IMR-90 (cell line): Measurements from ENCODE around the gene RHOD. TPM values are rescaled to one million over a fixed set of nuclear protein-coding genes. Genes with fewer than 3 reads are reported as not detected.

Experiments
- ATAC-seq: fragments of 200-7000 bp; cut with Tn5 transposase; 2 replicates; pipeline ENCODE4 v1.9.1; 2020; ENCODE audit warnings: low read depth, mild to moderate bottlenecking, moderate library complexity
- BruUV-seq: library from RNA; stranded (reverse); fragments of 400-500 nt; replicated peaks from 2 replicates; lab custom pipeline; 2021; lab: Mats Ljungman, UMichigan
- CTCF ChIA-PET: fragments of 300-600 bp; formaldehyde crosslinking; extraction: SDS; loops from one replicate; lab custom pipeline; 2021; ENCODE audit warnings: antibody characterized with exemption; lab: Yijun Ruan, JAX
- POLR2A ChIA-PET: fragments of 300-600 bp; sonication (Branson Sonifier 250); formaldehyde crosslinking; loops from one replicate; lab custom pipeline; 2022; ENCODE audit warnings: antibody characterized with exemption; ENCODE audit not compliant: unreplicated experiment; lab: Charles Lee
- DNase-seq: peaks from one replicate; pipeline ENCODE4 v3.0.0; 2013
- H2AFZ ChIP-seq: replicated peaks from 2 replicates; pipeline ENCODE3; 2013; ENCODE audit warnings: low read length, mild to moderate bottlenecking; ENCODE audit not compliant: poor library complexity
- H2AK5ac ChIP-seq: 2 replicates; pipeline ENCODE4 v1.6.1; 2013; ENCODE audit warnings: low read depth, low read length, inconsistent platforms
- H2AK9ac ChIP-seq: replicated peaks from 2 replicates; pipeline ENCODE3; 2013; ENCODE audit warnings: mild to moderate bottlenecking, low read depth, low read length, moderate library complexity; ENCODE audit not compliant: poor library complexity
- H2BK120ac ChIP-seq: 2 replicates; pipeline ENCODE4 v1.6.1; 2013; ENCODE audit warnings: low read depth, low read length, inconsistent platforms
- H2BK15ac ChIP-seq: 3 replicates; pipeline ENCODE4 v1.6.1; 2013; ENCODE audit warnings: low read depth, low read length, inconsistent platforms
- H2BK20ac ChIP-seq: 2 replicates; pipeline ENCODE4 v1.6.1; 2013; ENCODE audit warnings: low read depth, mild to moderate bottlenecking, inconsistent platforms, low read length, moderate library complexity
- H2BK5ac ChIP-seq: 2 replicates; pipeline ENCODE4 v1.6.1; 2013; ENCODE audit warnings: mild to moderate bottlenecking, low read depth, low read length, inconsistent platforms; ENCODE audit not compliant: poor library complexity, severe bottlenecking
- H3K14ac ChIP-seq: replicated peaks from 2 replicates; pipeline ENCODE4 v1.6.1; 2013; ENCODE audit warnings: low read depth, low read length, inconsistent platforms
- H3K18ac ChIP-seq: 2 replicates; pipeline ENCODE4 v1.6.1; 2013; ENCODE audit warnings: low read depth, low read length, control low read depth
- H3K23ac ChIP-seq: 2 replicates; pipeline ENCODE4 v1.6.1; 2013; ENCODE audit warnings: low read depth, low read length, inconsistent platforms
- H3K27ac ChIP-seq: 2 replicates; pipeline ENCODE4 v1.5.1; 2013; ENCODE audit warnings: mild to moderate bottlenecking, control low read depth, low read length; ENCODE audit not compliant: insufficient read depth
- H3K27me3 ChIP-seq: 2 replicates; pipeline ENCODE4 v1.6.1; 2013; ENCODE audit warnings: low read length; ENCODE audit not compliant: control insufficient read depth, insufficient read depth
- H3K36me3 ChIP-seq: 2 replicates; pipeline ENCODE4 v1.6.1; 2013; ENCODE audit warnings: low read length, mixed read lengths; ENCODE audit not compliant: control insufficient read depth, insufficient read depth
- H3K4ac ChIP-seq: 2 replicates; pipeline ENCODE4 v1.6.1; 2013; ENCODE audit warnings: low read depth, low read length, inconsistent platforms
- H3K4me1 ChIP-seq: 2 replicates; pipeline ENCODE4 v1.6.1; 2013; ENCODE audit warnings: low read length, mixed read lengths; ENCODE audit not compliant: control insufficient read depth, insufficient read depth
- H3K4me2 ChIP-seq: 2 replicates; pipeline ENCODE4 v1.6.1; 2013; ENCODE audit warnings: low read depth, mild to moderate bottlenecking, control low read depth, low read length, moderate library complexity
- H3K4me3 ChIP-seq: 2 replicates; pipeline ENCODE4 v1.5.1; 2013; ENCODE audit warnings: low read depth, mild to moderate bottlenecking, control low read depth, low read length, moderate library complexity; ENCODE audit not compliant: insufficient read depth
- H3K56ac ChIP-seq: 2 replicates; pipeline ENCODE4 v1.6.1; 2013; ENCODE audit warnings: low read length, inconsistent platforms; ENCODE audit not compliant: insufficient read depth; ENCODE audit errors: extremely low read depth
- H3K79me1 ChIP-seq, 2 experiments: 2 replicates each; pipeline ENCODE4 v1.6.1; 2013; ENCODE audit warnings: low read length in 2 of 2, inconsistent platforms in 1 of 2, low read depth in 1 of 2
- H3K9ac ChIP-seq: 2 replicates; pipeline ENCODE4 v1.6.1; 2013; ENCODE audit warnings: low read depth, low read length, control low read depth
- H3K9me1 ChIP-seq: 2 replicates; pipeline ENCODE4 v1.6.1; 2013; ENCODE audit warnings: low read length, inconsistent platforms; ENCODE audit not compliant: insufficient read depth
- H3K9me3 ChIP-seq: 2 replicates; pipeline ENCODE4 v1.6.1; 2013; ENCODE audit warnings: low read length; ENCODE audit not compliant: control insufficient read depth, insufficient read depth
- H4K20me1 ChIP-seq: 2 replicates; pipeline ENCODE4 v1.6.1; 2013; ENCODE audit warnings: low read length, inconsistent platforms; ENCODE audit not compliant: insufficient read depth
- H4K5ac ChIP-seq: 2 replicates; pipeline ENCODE4 v1.6.1; 2013; ENCODE audit warnings: mild to moderate bottlenecking, low read depth, low read length, control low read depth
- H4K8ac ChIP-seq, 2 experiments: 2 replicates each; pipeline ENCODE4 v1.6.1; 2013; ENCODE audit warnings: low read depth in 2 of 2, low read length in 2 of 2, control low read depth in 1 of 2, inconsistent platforms in 1 of 2
- H4K91ac ChIP-seq: 2 replicates; pipeline ENCODE4 v1.6.1; 2013; ENCODE audit warnings: low read depth, low read length, inconsistent platforms; ENCODE audit not compliant: insufficient read depth
- BHLHE40 ChIP-seq: fragments of 150-350 bp; IDR thresholded peaks from 2 replicates; pipeline ENCODE4 v1.6.1; 2016; ENCODE audit warnings: mild to moderate bottlenecking, low read depth, low read length
- CEBPB ChIP-seq: IDR thresholded peaks from 2 replicates; pipeline ENCODE4 v1.6.1; 2012; ENCODE audit warnings: low read depth, low read length, improper control_type of control experiment
- CHD1 ChIP-seq: IDR thresholded peaks from 2 replicates; pipeline ENCODE4 v1.6.1; 2012; ENCODE audit warnings: low read depth, low read length, improper control_type of control experiment
- CTCF ChIP-seq: conservative IDR thresholded peaks from 2 replicates; pipeline ENCODE4 v1.5.1; 2012; ENCODE audit warnings: mild to moderate bottlenecking, low read depth, low read length, improper control_type of control experiment
- FOS ChIP-seq: fragments of 150-350 bp; IDR thresholded peaks from 2 replicates; pipeline ENCODE4 v1.6.1; 2016; ENCODE audit warnings: low read depth, low read length
- MAFK ChIP-seq: IDR thresholded peaks from 2 replicates; pipeline ENCODE4 v1.6.1; 2012; ENCODE audit warnings: low read depth, low read length, improper control_type of control experiment
- MAZ ChIP-seq: IDR thresholded peaks from 2 replicates; pipeline ENCODE4 v1.6.1; 2012; ENCODE audit warnings: low read depth, mild to moderate bottlenecking, low read length, improper control_type of control experiment, moderate library complexity, borderline replicate concordance
- NFE2L2 ChIP-seq: fragments of 150-350 bp; IDR thresholded peaks from 2 replicates; pipeline ENCODE4 v1.6.1; 2016; ENCODE audit warnings: low read depth, mild to moderate bottlenecking, low read length
- POLR2A ChIP-seq: IDR thresholded peaks from 2 replicates; pipeline ENCODE4 v1.6.1; 2012; ENCODE audit warnings: mild to moderate bottlenecking, low read depth, low read length
- RAD21 ChIP-seq: IDR thresholded peaks from 2 replicates; pipeline ENCODE4 v1.6.1; 2012; ENCODE audit warnings: low read length, improper control_type of control experiment
- RCOR1 ChIP-seq: IDR thresholded peaks from 2 replicates; pipeline ENCODE4 v1.6.1; 2012; ENCODE audit warnings: mild to moderate bottlenecking, low read length, improper control_type of control experiment; ENCODE audit not compliant: insufficient replicate concordance
- SMC3 ChIP-seq: fragments of 150-350 bp; IDR thresholded peaks from 2 replicates; pipeline ENCODE4 v1.6.1; 2016; ENCODE audit warnings: low read depth, mild to moderate bottlenecking, antibody characterized with exemption, low read length, moderate library complexity
- WGBS, 2 experiments: methylation state at CpG; one replicate each; pipeline versions ENCODE4 v1.1.5 to v1.1.7; 2013; ENCODE audit warnings: missing lambda C conversion rate in 2 of 2; ENCODE audit not compliant: insufficient read length in 1 of 2; ENCODE audit errors: extremely low coverage in 2 of 2; 5-methylcytosine and 5-hydroxymethylcytosine counted together
- dilution Hi-C: fragments of 300-500 bp; cut with HindIII; formaldehyde crosslinking; loops from one replicate; pipeline ENCODE4 v1.14.3; 2018; ENCODE audit warnings: low sequenced_read_pairs; ENCODE audit not compliant: unreplicated experiment
- in situ Hi-C: fragments of 300-500 bp; cut with MboI; formaldehyde crosslinking; loops from 3 replicates; pipeline ENCODE4 v1.14.3; 2019; ENCODE audit warnings: low sequenced_read_pairs, inconsistent platforms, mixed read lengths
- intact Hi-C: fragments of 100-400 bp; cut with micrococcal nuclease; formaldehyde crosslinking; loops from 2 replicates; pipeline ENCODE4 v1.10.0; 2022
- polyA plus RNA-seq, 3 experiments: library from polyadenylated mRNA; depleted of rRNA; stranded (reverse); fragments of >200 nt; gene quantifications; 2 replicates each; pipeline ENCODE4 v1.2.3, GENCODE V29; 2012; ENCODE audit warnings: low replicate concordance in 1 of 3
- total RNA-seq: library from RNA; depleted of rRNA; stranded (reverse); fragments of >200 nt; gene quantifications from 2 replicates; pipeline ENCODE4 v1.2.3, GENCODE V29; 2012
- TF ChIP-seq, protein P1 (sequence below): fragments of 150-350 bp; IDR thresholded peaks from 2 replicates; pipeline ENCODE4 v1.6.1; 2016; ENCODE audit warnings: low read depth, mild to moderate bottlenecking, low read length, moderate library complexity, borderline replicate concordance
- TF ChIP-seq, protein P2 (sequence below): fragments of 150-350 bp; IDR thresholded peaks from 2 replicates; pipeline ENCODE4 v1.6.1; 2017; ENCODE audit warnings: mild to moderate bottlenecking, antibody characterized with exemption, low read length, low read depth

The RHOD gene
- total and polyA plus RNA-seq, 2 of the 4 experiments (the other 2 are of a cell fraction), result 4.7 to 10.9 TPM

GRCh38 chr11:67071420-67072284 is 15.0 kb downstream of the RHOD start:
- CTCF ChIA-PET, result no interaction called here
- Histone ChIP-seq H2AK5ac (no peak overlapping the region), H2BK120ac (no peak overlapping the region), H3K27ac (no peak overlapping the region), H3K4ac (no peak overlapping the region), H4K91ac (no peak overlapping the region), H3K79me1 (no peaks in the 10 kb centered on the region), H2AFZ (peak overlapping the region; percentile 82), H3K14ac (no peak overlapping the region), H2BK20ac (no peak overlapping the region), H4K5ac (no peak overlapping the region), H2BK5ac (no peak overlapping the region), H4K20me1 (no peaks in the 10 kb centered on the region), H3K18ac (no peak overlapping the region), H3K4me3 (no peak overlapping the region), H3K9me1 (no peaks in the 10 kb centered on the region), H3K27me3 (no peaks in the 10 kb centered on the region), H3K23ac (no peak overlapping the region), H4K8ac (no peak overlapping the region), H3K4me1 (no peaks in the 10 kb centered on the region), H3K4me2 (no peak overlapping the region), H3K9me3 (no peaks in the 10 kb centered on the region), H3K56ac (no peak overlapping the region), H2BK15ac (no peak overlapping the region; the same call in 2 of the 3 replicates), H3K9ac (no peak overlapping the region), H2AK9ac (peak overlapping the region; percentile 72), H3K36me3 (no peaks in the 10 kb centered on the region)
- POLR2A ChIA-PET, result no interaction called here
- BruUV-seq, result no TSS peak
- intact Hi-C loops, result loop anchor here (1.0 kb wide), 1 partner anchor 215 kb away; no protein-coding TSS in a partner anchor
- peak; percentile 87 for TF ChIP-seq SMC3
- TF ChIP-seq, protein P1, sequence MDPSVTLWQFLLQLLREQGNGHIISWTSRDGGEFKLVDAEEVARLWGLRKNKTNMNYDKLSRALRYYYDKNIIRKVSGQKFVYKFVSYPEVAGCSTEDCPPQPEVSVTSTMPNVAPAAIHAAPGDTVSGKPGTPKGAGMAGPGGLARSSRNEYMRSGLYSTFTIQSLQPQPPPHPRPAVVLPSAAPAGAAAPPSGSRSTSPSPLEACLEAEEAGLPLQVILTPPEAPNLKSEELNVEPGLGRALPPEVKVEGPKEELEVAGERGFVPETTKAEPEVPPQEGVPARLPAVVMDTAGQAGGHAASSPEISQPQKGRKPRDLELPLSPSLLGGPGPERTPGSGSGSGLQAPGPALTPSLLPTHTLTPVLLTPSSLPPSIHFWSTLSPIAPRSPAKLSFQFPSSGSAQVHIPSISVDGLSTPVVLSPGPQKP, result no peak
- no peak for TF ChIP-seq POLR2A
- TF ChIP-seq FOS, result no peak
- TF ChIP-seq CEBPB, result no peak
- TF ChIP-seq RAD21, result peak; percentile 75
- TF ChIP-seq RCOR1, result no peak
- no peak for TF ChIP-seq MAFK
- TF ChIP-seq NFE2L2, result no peak
- TF ChIP-seq, protein P2, sequence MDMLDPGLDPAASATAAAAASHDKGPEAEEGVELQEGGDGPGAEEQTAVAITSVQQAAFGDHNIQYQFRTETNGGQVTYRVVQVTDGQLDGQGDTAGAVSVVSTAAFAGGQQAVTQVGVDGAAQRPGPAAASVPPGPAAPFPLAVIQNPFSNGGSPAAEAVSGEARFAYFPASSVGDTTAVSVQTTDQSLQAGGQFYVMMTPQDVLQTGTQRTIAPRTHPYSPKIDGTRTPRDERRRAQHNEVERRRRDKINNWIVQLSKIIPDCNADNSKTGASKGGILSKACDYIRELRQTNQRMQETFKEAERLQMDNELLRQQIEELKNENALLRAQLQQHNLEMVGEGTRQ, result no peak
- TF ChIP-seq CHD1, result no peak
- 0 out of 2 replicates have a peak, but pooled peaks have one; percentile 41 for TF ChIP-seq MAZ
- peak; percentile 80 for TF ChIP-seq CTCF
- TF ChIP-seq BHLHE40, result no peak
- dilution Hi-C loops, result no loop called here
- peak; percentile 98 for ATAC-seq
- peak; percentile 55 for DNase-seq
- in situ Hi-C loops, result no loop called here
- 51% methylated on average over 34 of the region's 53 CpGs; no CpG with 5 or more reads in 1 of the 2 experiments for WGBS, 2 experiments
